H1 (cell line): ENCODE measurements around the gene NAAA. TPM values are rescaled to one million over a fixed set of nuclear protein-coding genes. Genes with fewer than 3 reads are reported as not detected.

Experiments used
- CTBP2 ChIP-seq: IDR thresholded peaks from 2 replicates; pipeline ENCODE4 v1.7.0; 2011; ENCODE audit warnings: borderline replicate concordance, mild to moderate bottlenecking, moderate library complexity, mixed read lengths, low read length; ENCODE audit not compliant: insufficient read depth, insufficient read length
- FOSL1 ChIP-seq: IDR thresholded peaks from 2 replicates; pipeline ENCODE4 v1.6.1; 2011; ENCODE audit warnings: mild to moderate bottlenecking, low read depth, low read length, moderate library complexity; ENCODE audit not compliant: insufficient read depth
- GABPA ChIP-seq: IDR thresholded peaks from 2 replicates; pipeline ENCODE4 v1.6.1; 2011; ENCODE audit warnings: mild to moderate bottlenecking, low read length, moderate library complexity, borderline replicate concordance; ENCODE audit not compliant: insufficient read depth
- TAF1 ChIP-seq: IDR thresholded peaks from 2 replicates; pipeline ENCODE4 v1.6.1; 2011; ENCODE audit warnings: mild to moderate bottlenecking, low read depth, low read length
- polyA plus RNA-seq, 7 experiments: library from polyadenylated mRNA; depleted of rRNA in 3 of 7; stranded (reverse) in 5 of 7; unstranded in 2 of 7; fragments of >200 nt in 5 of 7; fragments of 200-250 nt in 2 of 7; gene quantifications; 1 replicate in 5 of 7; 2 replicates in 1 of 7; 4 replicates in 1 of 7; pipeline versions ENCODE4 v1.2.1 to v1.2.3, GENCODE V29; 2011 to 2013; ENCODE audit warnings: missing spikeins in 2 of 7, mixed read lengths in 2 of 7
- total RNA-seq: library from RNA; stranded (reverse); fragmentation: NEBNext Ultra II Directional; extraction: Animal tissue kit (Norgen Biotek cat#: 25700); gene quantifications from 2 replicates; pipeline ENCODE4 v1.2.1, GENCODE V29; 2021

NAAA gene
- total and polyA plus RNA-seq, 2 of the 8 experiments (the other 6 are each of a cell fraction or from before 2014, with no cell fraction given): 9.4 to 12.5 TPM

DNA sequence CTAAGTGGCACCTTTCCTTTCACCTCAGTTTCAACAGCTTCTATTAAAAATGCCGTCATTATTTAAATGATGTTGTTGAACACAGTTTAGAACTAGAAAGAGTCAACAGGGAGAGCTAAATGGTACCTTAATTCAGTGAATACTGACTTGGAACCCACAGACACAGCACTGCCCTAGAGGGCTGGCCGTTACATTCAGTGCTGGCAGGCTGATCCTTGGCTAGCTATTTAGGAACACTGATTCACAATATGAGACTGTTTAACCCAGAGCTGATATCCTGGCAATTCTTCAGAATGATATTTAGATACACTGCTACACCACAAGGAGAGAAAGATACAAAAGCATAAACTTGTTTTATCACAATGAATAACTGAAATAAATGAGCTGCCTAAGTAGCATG is 12.7 kb upstream of the NAAA start (continued):
- TF ChIP-seq CTBP2 (no peak), GABPA (no peak), FOSL1 (no peak), TAF1 (no peak)
